GM03348 (cell line): ENCODE data around the gene DCANP1.
A peak's percentile ranks its signal among the peaks of the same experiment; 100 is the strongest.

Experiments
- DNase-seq: peaks from one replicate; pipeline ENCODE4 v3.0.0; 2012; ENCODE audit warnings: low spot score

Gene DCANP1

GRCh38 chr5:135423146-135423845 is 23.9 kb downstream of the DCANP1 start:
- DNase-seq: no peak

GRCh38 chr5:135422419-135422818 is 24.7 kb downstream of the DCANP1 start:
- no peak for DNase-seq

- no peak for DNase-seq
Measured at GRCh38 chr5:135417083-135417482, 30.1 kb downstream of the DCANP1 start.

- DNase-seq: no peak
Measured at GRCh38 chr5:135405082-135405481, 42.1 kb downstream of the DCANP1 start.

GRCh38 chr5:135402031-135402430 is 45.1 kb downstream of the DCANP1 start:
- DNase-seq: no peak

GRCh38 chr5:135400866-135401265 is 46.3 kb downstream of the DCANP1 start:
- DNase-seq: no peak

- DNase-seq: no peak
Measured at GRCh38 chr5:135399794-135400542, 47.2 kb downstream of the DCANP1 start.

- DNase-seq: peak; percentile 95
Measured at GRCh38 chr5:135398855-135399793, 48.0 kb downstream of the DCANP1 start, which contains the start of gene MACROH2A1. TSS of gene MACROH2A1 (minus strand) at chr5:135399231. CDS start at chr5:135389093, 10,138 bp downstream.

- peak; percentile 66 for DNase-seq
Measured at GRCh38 chr5:135398160-135398854, 48.8 kb downstream of the DCANP1 start.

GRCh38 chr5:135397084-135397483 is 50.1 kb downstream of the DCANP1 start:
- DNase-seq: no peak

GRCh38 chr5:135396459-135397055 is 50.6 kb downstream of the DCANP1 start:
- no peak for DNase-seq

GRCh38 chr5:135395866-135396265 is 51.3 kb downstream of the DCANP1 start:
- no peak for DNase-seq

- no peak for DNase-seq
Measured at GRCh38 chr5:135395451-135395850, 51.7 kb downstream of the DCANP1 start.
